GM10266 (cell line): Measurements from ENCODE around the gene C7orf33.
"Not testable (repeated sequence)": the region's sequence is repeated elsewhere in the genome, so short reads cannot be mapped to it uniquely, and the experiment has no call there.

Source experiments
- DNase-seq: peaks from one replicate; pipeline ENCODE4 v3.0.0; 2012; ENCODE audit errors: extremely low spot score
- TF ChIP-seq, protein P1 (sequence below): IDR thresholded peaks from 2 replicates; pipeline ENCODE4 v1.5.1; 2012; ENCODE audit warnings: mild to moderate bottlenecking, low read depth; ENCODE audit not compliant: control insufficient read depth, insufficient read depth; ENCODE audit errors: missing control alignments

The C7orf33 gene

DNA sequence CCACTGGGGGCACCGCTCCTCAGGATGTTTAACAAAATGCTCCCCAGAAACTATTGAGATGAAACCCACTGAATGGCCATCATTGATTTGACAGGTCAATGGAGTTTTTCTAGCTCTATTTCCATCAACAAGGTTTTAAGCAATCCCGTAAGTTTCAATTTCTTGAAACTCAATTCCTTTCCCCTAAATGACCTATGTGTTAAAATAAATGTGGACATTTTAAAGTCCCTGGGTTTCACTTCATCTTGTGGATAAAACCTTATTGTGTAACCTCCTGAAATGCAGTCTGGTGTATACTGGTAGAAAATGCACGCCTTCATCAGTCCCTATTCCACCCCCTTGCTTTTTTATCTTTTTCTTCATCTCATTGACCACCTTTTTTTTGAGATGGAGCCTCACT, 8.9 kb upstream of the C7orf33 start:
- DNase-seq: no peak
- TF ChIP-seq, protein P1, sequence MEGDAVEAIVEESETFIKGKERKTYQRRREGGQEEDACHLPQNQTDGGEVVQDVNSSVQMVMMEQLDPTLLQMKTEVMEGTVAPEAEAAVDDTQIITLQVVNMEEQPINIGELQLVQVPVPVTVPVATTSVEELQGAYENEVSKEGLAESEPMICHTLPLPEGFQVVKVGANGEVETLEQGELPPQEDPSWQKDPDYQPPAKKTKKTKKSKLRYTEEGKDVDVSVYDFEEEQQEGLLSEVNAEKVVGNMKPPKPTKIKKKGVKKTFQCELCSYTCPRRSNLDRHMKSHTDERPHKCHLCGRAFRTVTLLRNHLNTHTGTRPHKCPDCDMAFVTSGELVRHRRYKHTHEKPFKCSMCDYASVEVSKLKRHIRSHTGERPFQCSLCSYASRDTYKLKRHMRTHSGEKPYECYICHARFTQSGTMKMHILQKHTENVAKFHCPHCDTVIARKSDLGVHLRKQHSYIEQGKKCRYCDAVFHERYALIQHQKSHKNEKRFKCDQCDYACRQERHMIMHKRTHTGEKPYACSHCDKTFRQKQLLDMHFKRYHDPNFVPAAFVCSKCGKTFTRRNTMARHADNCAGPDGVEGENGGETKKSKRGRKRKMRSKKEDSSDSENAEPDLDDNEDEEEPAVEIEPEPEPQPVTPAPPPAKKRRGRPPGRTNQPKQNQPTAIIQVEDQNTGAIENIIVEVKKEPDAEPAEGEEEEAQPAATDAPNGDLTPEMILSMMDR: no peak

GRCh38 chr7:148584154-148584827, 6.3 kb upstream of the C7orf33 start:
- TF ChIP-seq, protein P1: no peak
- no peak for DNase-seq

DNA sequence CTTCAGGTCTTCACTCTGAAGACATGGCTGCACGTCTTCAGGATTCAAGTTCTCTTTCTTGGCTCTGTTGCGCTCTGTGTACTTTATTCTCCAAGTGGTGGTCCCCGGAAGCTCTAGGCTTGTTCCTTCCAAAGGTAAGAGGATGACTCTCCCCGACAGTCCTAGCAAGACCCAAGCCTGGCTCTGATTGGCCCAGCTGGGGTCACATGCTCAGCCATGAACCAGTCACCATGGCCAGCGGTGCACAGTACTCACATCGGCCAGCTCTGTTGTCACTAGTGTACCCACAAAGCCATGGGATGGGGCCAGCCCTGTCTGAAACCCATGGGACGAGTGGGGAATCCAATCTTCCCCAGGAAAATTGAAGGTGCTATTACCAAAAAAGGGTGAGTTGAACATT, 5.2 kb upstream of the C7orf33 start:
- no peak for DNase-seq
- TF ChIP-seq, protein P1: no peak

DNA sequence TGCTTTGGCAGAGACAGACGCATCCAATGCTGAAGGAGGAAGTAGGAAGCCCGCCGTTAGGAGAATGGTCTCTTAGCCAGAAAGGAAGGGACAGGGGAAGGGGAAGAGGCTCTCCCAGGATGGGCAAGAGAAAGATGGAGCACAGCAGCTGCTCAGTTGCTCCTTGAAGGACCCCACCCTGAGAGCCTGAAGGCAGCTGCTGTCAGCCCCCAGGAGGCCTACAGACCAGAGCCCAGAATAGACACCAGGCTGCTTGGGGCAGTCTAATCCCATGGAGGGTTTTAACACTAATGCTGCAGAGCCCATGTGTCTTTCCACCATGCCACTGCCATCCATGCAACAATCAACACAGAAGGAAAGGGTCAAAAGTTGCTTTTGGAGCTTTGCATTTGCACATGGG, 3.5 kb upstream of the C7orf33 start:
- TF ChIP-seq, protein P1: no peak
- DNase-seq: no peak

- TF ChIP-seq, protein P1: no peak
- DNase-seq: no peak
Observed at GRCh38 chr7:148588168-148588567, 2.4 kb upstream of the C7orf33 start.

DNA sequence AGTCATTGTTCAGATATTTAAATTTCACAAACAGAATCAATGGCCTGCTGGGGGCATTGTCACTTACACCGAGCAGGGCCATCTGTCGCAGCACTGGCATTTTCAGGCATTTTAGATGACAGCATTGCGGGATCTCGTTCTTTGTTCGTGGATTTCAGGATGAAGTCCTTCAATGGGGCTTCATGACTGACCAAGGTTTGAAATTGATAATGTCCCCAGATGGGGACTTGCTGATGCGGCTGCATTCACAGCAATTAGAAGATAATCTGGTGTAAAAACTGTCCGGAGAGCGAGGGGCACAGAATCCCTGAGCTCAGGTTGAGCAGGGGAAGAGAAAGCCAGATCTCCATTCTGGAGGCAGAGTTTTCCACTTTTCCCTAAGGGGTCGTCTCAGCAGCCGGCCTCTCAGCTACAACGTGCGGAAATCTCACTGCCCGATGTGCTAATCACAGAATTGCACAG, 1.9 kb upstream of the C7orf33 start:
- DNase-seq: no peak
- TF ChIP-seq, protein P1: no peak

GRCh38 chr7:148589640-148590039, 926 bp upstream of the C7orf33 start:
- TF ChIP-seq, protein P1: no peak
- no peak for DNase-seq

GRCh38 chr7:148596354-148596753, 5.8 kb downstream of the C7orf33 start:
- not testable (repeated sequence) for DNase-seq
